ENCODE measurements around the gene NPHP3. TPM values are rescaled to one million over a fixed set of nuclear protein-coding genes. Genes with fewer than 3 reads are reported as not detected.

Gene NPHP3
- polyA plus RNA-seq, 1 of the 3 experiments (the other 2 are of a cell fraction): 19.0 TPM

DNA sequence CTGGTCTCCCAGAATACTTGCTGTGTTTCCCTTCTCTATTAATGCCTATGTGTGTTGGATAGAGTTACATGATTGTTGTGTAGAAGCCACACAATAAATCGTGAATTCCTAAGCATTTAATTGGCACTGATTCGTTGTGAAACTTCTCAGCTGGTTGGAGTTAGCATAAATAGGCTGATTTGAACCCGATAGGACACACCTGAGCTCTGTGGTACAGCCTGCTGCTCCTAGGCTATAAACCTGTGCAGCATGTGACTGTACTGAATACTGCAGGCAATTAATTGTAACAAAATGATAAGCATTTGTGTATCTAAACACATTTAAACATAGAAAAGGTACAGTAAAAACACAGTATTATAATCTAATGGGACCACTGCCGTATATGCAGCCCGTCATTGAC is 67.5 kb downstream of the NPHP3 start:
- peaks cover 17% of the 10 kb centered on the region for H3K79me2 ChIP-seq (ENCODE audit: insufficient read depth)
- H3K4me2 ChIP-seq: no peak overlapping the region
- POLR2A ChIA-PET: no interaction called here
- peaks cover 21% of the 10 kb centered on the region for H3F3A ChIP-seq (replicated peaks; ENCODE audit: insufficient read depth)
- H3K4me1 ChIP-seq (ENCODE audit: control insufficient read depth in 1 of 2, insufficient read depth in 2 of 2, low read depth in 1 of 2, low read length in 1 of 2): peaks cover 8 to 15% of the 10 kb centered on the region in 2 experiments; a peak in 3 of 4 replicates
- WGBS (ENCODE audit: low lambda C conversion rate): 85% methylated on average over 5 of the region's 5 CpGs
- H3K36me3 ChIP-seq (replicated peaks in 1 of 2; ENCODE audit: control insufficient read depth in 1 of 2, insufficient read depth in 2 of 2, low read length in 1 of 2): peaks cover 0 to 4% of the 10 kb centered on the region in 2 experiments
- TF ChIP-seq TEAD4 (IDR thresholded peaks at IDR 0.05; ENCODE audit: borderline replicate concordance, insufficient read depth) (no peak), RAD21 (IDR thresholded peaks at IDR 0.05; ENCODE audit: low read length) (no peak), SMC3 (IDR thresholded peaks at IDR 0.05; ENCODE audit: low read depth, low read length) (no peak), RXRA (IDR thresholded peaks at IDR 0.05; ENCODE audit: borderline replicate concordance, low read depth) (no peak), FOXJ3 (CRISPR knock-in tag; IDR thresholded peaks at IDR 0.05) (no peak), SIN3A (IDR thresholded peaks at IDR 0.05; ENCODE audit: borderline replicate concordance, low read depth, low read length) (no peak), EZH2phosphoT487 (IDR thresholded peaks at IDR 0.05; ENCODE audit: borderline replicate concordance, low read depth) (no peak)
- TF ChIP-seq, protein P1, sequence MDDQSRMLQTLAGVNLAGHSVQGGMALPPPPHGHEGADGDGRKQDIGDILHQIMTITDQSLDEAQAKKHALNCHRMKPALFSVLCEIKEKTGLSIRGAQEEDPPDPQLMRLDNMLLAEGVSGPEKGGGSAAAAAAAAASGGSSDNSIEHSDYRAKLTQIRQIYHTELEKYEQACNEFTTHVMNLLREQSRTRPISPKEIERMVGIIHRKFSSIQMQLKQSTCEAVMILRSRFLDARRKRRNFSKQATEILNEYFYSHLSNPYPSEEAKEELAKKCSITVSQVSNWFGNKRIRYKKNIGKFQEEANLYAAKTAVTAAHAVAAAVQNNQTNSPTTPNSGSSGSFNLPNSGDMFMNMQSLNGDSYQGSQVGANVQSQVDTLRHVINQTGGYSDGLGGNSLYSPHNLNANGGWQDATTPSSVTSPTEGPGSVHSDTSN (IDR thresholded peaks at IDR 0.05): no peak
- TF ChIP-seq, protein P2, sequence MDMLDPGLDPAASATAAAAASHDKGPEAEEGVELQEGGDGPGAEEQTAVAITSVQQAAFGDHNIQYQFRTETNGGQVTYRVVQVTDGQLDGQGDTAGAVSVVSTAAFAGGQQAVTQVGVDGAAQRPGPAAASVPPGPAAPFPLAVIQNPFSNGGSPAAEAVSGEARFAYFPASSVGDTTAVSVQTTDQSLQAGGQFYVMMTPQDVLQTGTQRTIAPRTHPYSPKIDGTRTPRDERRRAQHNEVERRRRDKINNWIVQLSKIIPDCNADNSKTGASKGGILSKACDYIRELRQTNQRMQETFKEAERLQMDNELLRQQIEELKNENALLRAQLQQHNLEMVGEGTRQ (IDR thresholded peaks at IDR 0.05; ENCODE audit: borderline replicate concordance, low read depth, low read length): no peak
- TF ChIP-seq, protein P3, sequence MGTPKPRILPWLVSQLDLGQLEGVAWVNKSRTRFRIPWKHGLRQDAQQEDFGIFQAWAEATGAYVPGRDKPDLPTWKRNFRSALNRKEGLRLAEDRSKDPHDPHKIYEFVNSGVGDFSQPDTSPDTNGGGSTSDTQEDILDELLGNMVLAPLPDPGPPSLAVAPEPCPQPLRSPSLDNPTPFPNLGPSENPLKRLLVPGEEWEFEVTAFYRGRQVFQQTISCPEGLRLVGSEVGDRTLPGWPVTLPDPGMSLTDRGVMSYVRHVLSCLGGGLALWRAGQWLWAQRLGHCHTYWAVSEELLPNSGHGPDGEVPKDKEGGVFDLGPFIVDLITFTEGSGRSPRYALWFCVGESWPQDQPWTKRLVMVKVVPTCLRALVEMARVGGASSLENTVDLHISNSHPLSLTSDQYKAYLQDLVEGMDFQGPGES (IDR thresholded peaks at IDR 0.05; ENCODE audit: low read depth, low read length): no peak
- no peaks in the 10 kb centered on the region for H4K20me1 ChIP-seq (ENCODE audit: insufficient read depth)
- no peaks in the 10 kb centered on the region for H3K9me3 ChIP-seq
- no peak for DNase-seq
- CTCF ChIA-PET: interaction anchor here (1.1 to 2.6 kb wide), 3 partner anchors 9 to 119 kb away, joined by 3 to 10 read pairs (median 5); no protein-coding TSS in a partner anchor
- no peak overlapping the region for H3K27ac ChIP-seq (ENCODE audit: low read depth in 2 of 2, low read length in 1 of 2)
- no peak overlapping the region for H2AFZ ChIP-seq (ENCODE audit: low read depth)
- H3K4me3 ChIP-seq (ENCODE audit: low read depth in 2 of 2, low read length in 1 of 2): no peak overlapping the region
- H3K9ac ChIP-seq: no peak overlapping the region
- H3K27me3 ChIP-seq (ENCODE audit: insufficient read depth): no peaks in the 10 kb centered on the region
- no peaks in the 10 kb centered on the region for H3K9me2 ChIP-seq

DNA sequence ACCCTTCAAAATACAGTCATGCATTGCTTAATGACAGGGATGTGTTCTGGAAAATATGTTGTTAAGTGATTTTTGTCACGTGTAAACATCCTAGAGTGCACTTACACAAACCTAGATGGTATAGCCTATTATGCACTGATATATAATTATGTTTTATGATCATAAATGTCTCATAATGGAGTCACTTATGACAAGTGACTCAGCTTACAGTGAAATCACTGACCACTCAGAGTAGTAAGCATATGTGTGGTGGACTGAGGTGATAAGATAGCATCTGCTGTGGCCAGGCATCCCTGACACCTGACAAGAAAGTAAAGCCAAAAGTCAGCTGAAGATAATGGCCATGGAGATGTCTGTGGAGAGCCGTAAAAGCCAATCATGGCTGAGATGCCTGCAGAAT is 68.0 kb downstream of the NPHP3 start:
- H3K9me2 ChIP-seq: no peaks in the 10 kb centered on the region
- 85% methylated on average over 2 of the region's 2 CpGs for WGBS (ENCODE audit: low lambda C conversion rate)
- no peak overlapping the region; a peak in 1 of 4 replicates for H3K27ac ChIP-seq (ENCODE audit: low read depth in 2 of 2, low read length in 1 of 2)
- H2AFZ ChIP-seq (ENCODE audit: low read depth): no peak overlapping the region
- H3K4me2 ChIP-seq: no peak overlapping the region
- H3K9ac ChIP-seq: no peak overlapping the region
- POLR2A ChIA-PET: no interaction called here
- peaks cover 18% of the 10 kb centered on the region for H3F3A ChIP-seq (replicated peaks; ENCODE audit: insufficient read depth)
- DNase-seq: no peak
- no peaks in the 10 kb centered on the region for H4K20me1 ChIP-seq (ENCODE audit: insufficient read depth)
- H3K4me1 ChIP-seq (ENCODE audit: control insufficient read depth in 1 of 2, insufficient read depth in 2 of 2, low read depth in 1 of 2, low read length in 1 of 2): peaks cover 8 to 15% of the 10 kb centered on the region in 2 experiments; a peak in 3 of 4 replicates
- CTCF ChIA-PET: interaction anchor here (1.1 to 2.6 kb wide), 3 partner anchors 9 to 118 kb away, joined by 3 to 10 read pairs (median 5); no protein-coding TSS in a partner anchor
- H3K4me3 ChIP-seq (ENCODE audit: low read depth in 2 of 2, low read length in 1 of 2): no peak overlapping the region
- TF ChIP-seq POLR2AphosphoS5 (IDR thresholded peaks at IDR 0.05; ENCODE audit: low read depth, low read length) (no peak), TAF1 (IDR thresholded peaks at IDR 0.05; ENCODE audit: borderline replicate concordance, low read depth, low read length) (no peak), TCF12 (IDR thresholded peaks at IDR 0.05) (peak; percentile 27; the same call in 1 of the 2 replicates), GATA2 (CRISPR knock-in tag; IDR thresholded peaks at IDR 0.05) (no peak)
- TF ChIP-seq, protein P1 (IDR thresholded peaks at IDR 0.05): peak; percentile 36; the same call in 1 of the 2 replicates
- no peaks in the 10 kb centered on the region for H3K9me3 ChIP-seq
- H3K27me3 ChIP-seq (ENCODE audit: insufficient read depth): no peaks in the 10 kb centered on the region
- peaks cover 17% of the 10 kb centered on the region for H3K79me2 ChIP-seq (ENCODE audit: insufficient read depth)
- H3K36me3 ChIP-seq (replicated peaks in 1 of 2; ENCODE audit: control insufficient read depth in 1 of 2, insufficient read depth in 2 of 2, low read length in 1 of 2): peaks cover 0 to 4% of the 10 kb centered on the region in 2 experiments
